Brain microvascular endothelial cell (primary cell): ENCODE data around the gene THAP8.

Experiments used
- DNase-seq: peaks from one replicate; pipeline ENCODE4 v3.0.0-alpha.2; 2020
- H3K27ac ChIP-seq: fragments of 250-450 bp; sonication (Bioruptor Pico); 2 replicates; pipeline ENCODE4 v1.5.1; 2020; ENCODE audit warnings: mild to moderate bottlenecking, moderate library complexity
- H3K27me3 ChIP-seq: fragments of 250-450 bp; sonication (Bioruptor Pico); replicated peaks from 2 replicates; pipeline ENCODE4 v1.5.1; 2020; ENCODE audit warnings: mild to moderate bottlenecking
- H3K36me3 ChIP-seq: fragments of 250-450 bp; sonication (Bioruptor Pico); replicated peaks from 2 replicates; pipeline ENCODE4 v1.5.1; 2020; ENCODE audit warnings: mild to moderate bottlenecking
- H3K4me3 ChIP-seq: 2 replicates; pipeline ENCODE4 v1.5.1; 2011; ENCODE audit warnings: low read depth, mild to moderate bottlenecking, control low read depth, low read length, moderate library complexity
- CTCF ChIP-seq: IDR thresholded peaks from 2 replicates; pipeline ENCODE4 v1.5.1; 2011; ENCODE audit warnings: low read depth, mild to moderate bottlenecking, moderate library complexity, low read length, control low read depth, inconsistent platforms; ENCODE audit errors: missing control alignments
- in situ Hi-C: cut with HindIII; loops from 2 replicates; pipeline ENCODE4 v1.10.0; 2017; ENCODE audit warnings: low sequenced_read_pairs, low pct_ligation_motif_present

THAP8 gene

GRCh38 chr19:36019061-36019670 is 34.9 kb downstream of the THAP8 start:
- H3K4me3 ChIP-seq: no peak overlapping the region
- peaks cover 24% of the 10 kb centered on the region for H3K36me3 ChIP-seq
- no peaks in the 10 kb centered on the region for H3K27me3 ChIP-seq
- in situ Hi-C loops: no loop called here
- H3K27ac ChIP-seq: no peak overlapping the region
- DNase-seq: no peak
- TF ChIP-seq CTCF: no peak

- TF ChIP-seq CTCF: no peak
- Histone ChIP-seq H3K36me3 (peaks cover 19% of the 10 kb centered on the region), H3K4me3 (peak within 1 kb of the TSS; percentile 85), H3K27me3 (no peaks in the 10 kb centered on the region), H3K27ac (peak within 1 kb of the TSS; percentile 56)
- in situ Hi-C loops: no loop called here
- DNase-seq: peak; percentile 99
Observed at GRCh38 chr19:36014012-36014924, 39.8 kb downstream of the THAP8 start, which contains the start of gene ALKBH6. Gene ALKBH6 (minus strand): TSS chr19:36014213. CDS start chr19:36013397, 816 bp downstream.

- peak overlapping the region; percentile 85 for H3K4me3 ChIP-seq
- TF ChIP-seq CTCF: no peak
- H3K27ac ChIP-seq: peak overlapping the region; percentile 56
- in situ Hi-C loops: no loop called here
- peaks cover 15% of the 10 kb centered on the region for H3K36me3 ChIP-seq
- no peak for DNase-seq
- no peaks in the 10 kb centered on the region for H3K27me3 ChIP-seq
Observed at GRCh38 chr19:36013280-36014011, 40.6 kb downstream of the THAP8 start.

GRCh38 chr19:36010402-36010801 is 43.7 kb downstream of the THAP8 start:
- H3K27me3 ChIP-seq: no peaks in the 10 kb centered on the region
- no peak overlapping the region for H3K4me3 ChIP-seq
- no peak for DNase-seq
- no peak for TF ChIP-seq CTCF
- no peaks in the 10 kb centered on the region for H3K36me3 ChIP-seq
- H3K27ac ChIP-seq: no peak overlapping the region
- in situ Hi-C loops: no loop called here

- no peak overlapping the region for H3K27ac ChIP-seq
- H3K36me3 ChIP-seq: no peaks in the 10 kb centered on the region
- peak overlapping the region; percentile 42 for H3K4me3 ChIP-seq
- no peak for DNase-seq
- TF ChIP-seq CTCF: no peak
- no peaks in the 10 kb centered on the region for H3K27me3 ChIP-seq
- in situ Hi-C loops: no loop called here
Observed at GRCh38 chr19:36009633-36010379, 44.3 kb downstream of the THAP8 start.
